Prostate gland (tissue), 2 donors: Measurements from ENCODE around the gene MIGA2. TPM values are rescaled to one million over a fixed set of nuclear protein-coding genes. Genes with fewer than 3 reads are reported as not detected.

Experiments
- DNase-seq: peaks from one replicate; pipeline ENCODE4 v3.0.0-alpha.2; 2019; ENCODE audit warnings: low spot score
- H3K27ac ChIP-seq, 2 donors: fragments of 200-600 bp; sonication (generic); 2 replicates each; pipeline ENCODE4 v1.5.1; 2017 to 2019
- H3K27me3 ChIP-seq: fragments of 200-600 bp; sonication (generic); replicated peaks from 2 replicates; pipeline ENCODE4 v1.5.1; 2019; ENCODE audit not compliant: insufficient read depth
- H3K36me3 ChIP-seq, 2 donors: fragments of 200-600 bp; sonication (generic); 1 replicate in 1 of 2; 2 replicates in 1 of 2; pipeline versions ENCODE4 v1.5.1 to v1.8.1; 2017 to 2019
- H3K4me1 ChIP-seq: fragments of 200-600 bp; sonication (generic); replicated peaks from 2 replicates; pipeline ENCODE4 v1.5.1; 2019
- H3K4me3 ChIP-seq, 2 donors: fragments of 200-600 bp; sonication (generic); 2 replicates each; pipeline ENCODE4 v1.5.1; 2017 to 2019
- H3K9me3 ChIP-seq: fragments of 200-600 bp; sonication (generic); 2 replicates; pipeline ENCODE4 v1.5.1; 2017
- CTCF ChIP-seq, 4 experiments: fragments of 200-600 bp in 2 of 4; fragments of 450-650 bp in 2 of 4; sonication (generic) in 2 of 4; IDR thresholded peaks; 1 replicate in 3 of 4; 2 replicates in 1 of 4; pipeline ENCODE4 v1.5.1; 2016 to 2019; ENCODE audit warnings: antibody characterized with exemption in 4 of 4, mild to moderate bottlenecking in 2 of 4, moderate library complexity in 2 of 4
- POLR2A ChIP-seq: fragments of 450-650 bp; IDR thresholded peaks from one replicate; pipeline ENCODE4 v1.6.1; 2016; ENCODE audit warnings: antibody characterized with exemption, mild to moderate bottlenecking
- POLR2AphosphoS5 ChIP-seq: sonication (generic); formaldehyde crosslinking; IDR thresholded peaks from one replicate; pipeline ENCODE4 v1.6.1; 2017; ENCODE audit warnings: antibody characterized with exemption
- WGBS: methylation state at CpG from one replicate; pipeline ENCODE4 v1.1.5; 2018; 5-methylcytosine and 5-hydroxymethylcytosine counted together
- intact Hi-C: fragments of 100-400 bp; cut with DNase I; formaldehyde crosslinking; loops from one replicate; pipeline ENCODE4 v1.14.2; 2022
- total RNA-seq, 2 donors: library from RNA; depleted of rRNA; stranded (reverse); fragments of >200 nt; gene quantifications; one replicate each; pipeline ENCODE4 v1.1.0, GENCODE V29; 2016

The MIGA2 gene
- total RNA-seq, 2 donors from 2014 or later: 54.5 to 56.5 TPM

DNA sequence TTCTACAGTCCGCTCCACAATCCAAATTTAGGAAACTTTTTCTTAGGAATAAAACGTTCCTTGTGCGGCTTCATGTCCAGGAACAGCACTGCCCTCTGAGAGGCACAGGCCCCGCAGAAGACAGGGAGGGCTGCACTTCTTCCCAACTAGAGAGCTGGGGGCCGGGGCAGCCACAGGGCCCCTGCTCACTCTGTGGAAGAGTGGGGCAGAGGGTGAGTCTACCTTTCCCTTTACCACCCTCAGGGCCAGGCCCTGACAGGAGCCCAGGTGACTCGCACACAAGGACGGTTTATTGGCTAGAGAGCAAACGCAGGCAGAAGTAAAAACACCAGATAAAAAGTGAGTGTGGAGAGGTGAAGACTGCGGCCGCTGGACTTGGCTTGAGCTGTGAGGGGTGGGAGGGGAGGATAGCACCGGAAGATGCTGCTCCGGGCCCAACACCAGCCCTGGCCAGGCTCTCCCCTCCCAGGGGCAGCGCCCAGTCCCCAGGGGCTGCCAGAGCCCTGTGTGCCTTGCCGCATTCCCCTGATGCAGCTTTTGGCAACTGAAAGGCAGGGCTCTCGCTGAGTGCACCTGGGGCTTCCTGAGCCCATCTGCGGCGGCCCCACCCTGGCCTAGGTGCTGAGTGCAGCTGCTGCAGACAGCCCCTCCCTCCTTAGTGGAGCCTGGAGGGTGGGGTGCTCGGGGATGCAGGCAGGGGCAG is 28.5 kb upstream of the MIGA2 start:
- Histone ChIP-seq H3K27ac (no peak overlapping the region), H3K4me3 (no peak overlapping the region), H3K36me3 (peaks cover 0 to 7% of the 10 kb centered on the region in 2 donors), H3K4me1 (no peaks in the 10 kb centered on the region), H3K9me3 (no peaks in the 10 kb centered on the region), H3K27me3 (no peaks in the 10 kb centered on the region)
- intact Hi-C loops: no loop called here
- DNase-seq: no peak
- WGBS: 63% methylated on average over 18 of the region's 18 CpGs
- TF ChIP-seq POLR2AphosphoS5: no peak

DNA sequence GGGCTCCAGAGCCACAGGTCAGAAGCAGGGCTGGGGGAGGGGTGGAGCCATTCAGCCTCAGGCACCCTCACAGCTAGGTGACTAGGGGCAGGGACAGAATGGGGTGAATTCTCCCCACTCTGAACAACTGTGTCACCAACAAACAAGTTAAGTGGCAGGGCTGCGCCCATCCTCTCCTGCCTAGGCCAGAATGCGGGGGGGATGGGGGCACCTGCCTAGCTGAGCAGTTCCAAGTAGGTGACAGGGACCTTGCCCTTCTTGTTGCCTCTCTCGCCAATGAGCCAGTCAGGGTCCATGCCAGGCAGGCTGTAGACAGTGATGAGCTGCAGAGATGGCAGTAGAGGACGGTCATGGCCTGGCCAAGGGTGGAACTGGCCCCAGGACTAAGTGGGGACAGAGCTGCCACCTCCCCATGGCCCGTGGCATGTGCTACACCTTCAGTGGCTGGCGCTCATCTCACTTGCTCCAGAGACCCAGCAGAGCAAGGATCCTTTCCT is 27.9 kb upstream of the MIGA2 start:
- TF ChIP-seq POLR2A: no peak
- no peak for TF ChIP-seq CTCF (IDR thresholded peaks at IDR 0.05)
- H3K27ac ChIP-seq: no peak overlapping the region
- no peak for DNase-seq
- H3K4me1 ChIP-seq: no peaks in the 10 kb centered on the region
- H3K36me3 ChIP-seq: peaks cover 0 to 13% of the 10 kb centered on the region in 2 donors
- no peaks in the 10 kb centered on the region for H3K27me3 ChIP-seq
- no peaks in the 10 kb centered on the region for H3K9me3 ChIP-seq
- WGBS: 84% methylated on average over 6 of the region's 6 CpGs
- intact Hi-C loops: no loop called here
- no peak overlapping the region for H3K4me3 ChIP-seq

- Histone ChIP-seq H3K4me3 (no peak overlapping the region), H3K4me1 (no peaks in the 10 kb centered on the region), H3K27ac (no peak overlapping the region), H3K9me3 (no peaks in the 10 kb centered on the region), H3K27me3 (no peaks in the 10 kb centered on the region), H3K36me3 (peaks cover 0 to 18% of the 10 kb centered on the region in 2 donors)
- 83% methylated on average over 13 of the region's 13 CpGs for WGBS
- no peak for DNase-seq
- intact Hi-C loops: no loop called here
- no peak for TF ChIP-seq POLR2A
- no peak for TF ChIP-seq CTCF (IDR thresholded peaks at IDR 0.05)
- no peak for TF ChIP-seq POLR2AphosphoS5
Measured at GRCh38 chr9:129008986-129009583, 27.3 kb upstream of the MIGA2 start.

DNA sequence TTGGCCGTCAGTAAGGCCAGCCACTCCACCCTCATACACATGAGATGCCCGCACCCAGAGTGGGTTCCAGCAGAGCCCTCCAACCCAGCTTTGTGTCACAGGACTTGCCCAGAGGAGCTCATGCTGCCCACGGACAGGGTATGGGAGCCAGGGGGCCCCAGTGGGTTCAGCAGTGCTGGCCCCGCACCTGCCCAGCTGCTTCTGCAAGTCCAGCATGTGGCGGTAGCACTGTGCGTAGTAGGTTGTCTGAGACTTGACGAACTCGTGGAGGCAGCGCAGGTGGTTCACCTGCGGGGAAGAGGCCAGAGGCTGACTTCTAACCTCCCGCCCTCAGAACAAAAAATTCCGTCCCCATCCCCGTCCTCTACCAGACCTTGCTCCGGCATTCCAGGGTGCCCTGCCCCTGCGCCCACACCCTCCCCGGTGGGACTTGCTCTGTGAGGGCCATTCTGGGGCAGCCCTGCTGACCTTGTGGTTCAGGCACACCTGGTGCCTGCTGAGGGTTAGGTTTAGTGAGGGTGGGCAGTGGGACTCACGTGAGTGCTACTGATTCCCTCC is 26.8 kb upstream of the MIGA2 start:
- Histone ChIP-seq H3K27me3 (no peaks in the 10 kb centered on the region), H3K27ac (no peak overlapping the region), H3K4me3 (no peak overlapping the region), H3K4me1 (no peaks in the 10 kb centered on the region), H3K36me3 (peaks cover 0 to 22% of the 10 kb centered on the region in 2 donors), H3K9me3 (no peaks in the 10 kb centered on the region)
- 91% methylated on average over 16 of the region's 17 CpGs for WGBS
- intact Hi-C loops: no loop called here
- TF ChIP-seq POLR2A (no peak), CTCF (IDR thresholded peaks at IDR 0.05) (no peak), POLR2AphosphoS5 (no peak)
- no peak for DNase-seq

DNA sequence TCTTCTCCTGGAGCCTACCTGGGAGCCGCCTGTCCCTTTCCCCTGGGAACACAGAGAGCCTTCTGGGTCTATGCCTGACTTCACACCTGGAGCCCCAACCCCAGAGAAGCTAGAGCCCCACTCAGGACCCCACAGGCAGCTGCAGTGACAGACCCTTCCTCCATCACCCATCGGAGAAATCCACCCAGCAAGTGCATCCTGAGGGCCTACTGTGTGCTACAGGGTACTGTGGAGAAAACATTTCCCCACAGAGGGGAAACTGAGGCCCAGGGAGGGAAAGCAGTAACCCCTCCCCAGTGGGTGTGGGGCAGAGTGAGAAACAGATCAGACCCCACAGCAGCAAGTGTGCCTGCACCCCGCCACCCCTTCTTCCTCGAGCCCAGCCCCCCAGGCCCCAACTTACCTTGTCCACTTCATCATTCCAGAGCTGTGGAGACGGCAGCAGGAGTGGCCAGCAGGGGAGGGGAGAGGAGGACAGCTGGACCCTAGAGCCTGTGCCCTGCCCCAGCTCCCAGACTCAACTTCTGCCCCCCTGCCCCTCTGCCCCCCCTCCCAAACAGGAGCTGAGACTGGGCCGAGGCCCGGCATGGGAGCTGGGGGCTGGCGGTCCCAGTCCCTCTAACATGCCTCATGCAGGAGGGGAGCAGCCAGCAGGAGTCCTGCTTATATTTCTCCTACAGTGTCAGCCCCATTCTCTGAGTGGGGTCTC is 26.0 kb upstream of the MIGA2 start:
- Histone ChIP-seq H3K4me1 (no peaks in the 10 kb centered on the region), H3K27me3 (no peaks in the 10 kb centered on the region), H3K9me3 (no peaks in the 10 kb centered on the region), H3K27ac (no peak overlapping the region), H3K4me3 (no peak overlapping the region), H3K36me3 (peaks cover 0 to 27% of the 10 kb centered on the region in 2 donors)
- no peak for DNase-seq
- WGBS: 91% methylated on average over 8 of the region's 8 CpGs
- intact Hi-C loops: no loop called here
- no peak for TF ChIP-seq CTCF (IDR thresholded peaks at IDR 0.05)
- TF ChIP-seq POLR2AphosphoS5: no peak
- TF ChIP-seq POLR2A: no peak
